H9 (cell line): ENCODE measurements around the gene RLN3. TPM values are rescaled to one million over a fixed set of nuclear protein-coding genes. Genes with fewer than 3 reads are reported as not detected.
A peak's percentile ranks its signal among the peaks of the same experiment; 100 is the strongest.
"Not testable (repeated sequence)": the region's sequence is repeated elsewhere in the genome, so short reads cannot be mapped to it uniquely, and the experiment has no call there.

Experiments
- DNase-seq: peaks from one replicate; pipeline ENCODE4 v3.0.0-alpha.2; 2017
- H2AFZ ChIP-seq: one replicate; pipeline ENCODE4 v1.6.1; 2013; ENCODE audit warnings: mild to moderate bottlenecking, low read length, control low read depth, moderate library complexity
- H2AK5ac ChIP-seq: 2 replicates; pipeline ENCODE4 v1.6.1; 2013; ENCODE audit warnings: low read length, control low read depth, mixed read lengths; ENCODE audit not compliant: insufficient read length
- H2BK120ac ChIP-seq: one replicate; pipeline ENCODE4 v1.6.1; 2013; ENCODE audit warnings: low read depth, mild to moderate bottlenecking, low read length, control low read depth, inconsistent platforms; ENCODE audit not compliant: poor library complexity, severe bottlenecking
- H2BK12ac ChIP-seq: 2 replicates; pipeline ENCODE4 v1.6.1; 2013; ENCODE audit warnings: low read length, control low read depth, mixed read lengths, low read depth; ENCODE audit not compliant: insufficient read length
- H2BK15ac ChIP-seq: 2 replicates; pipeline ENCODE4 v1.6.1; 2013; ENCODE audit warnings: low read depth, low read length, control low read depth
- H2BK20ac ChIP-seq: one replicate; pipeline ENCODE4 v1.6.1; 2013; ENCODE audit warnings: low read depth, mild to moderate bottlenecking, low read length, control low read depth, inconsistent platforms; ENCODE audit not compliant: poor library complexity, severe bottlenecking
- H2BK5ac ChIP-seq: 2 replicates; pipeline ENCODE4 v1.6.1; 2013; ENCODE audit warnings: low read length, control low read depth, mixed read lengths; ENCODE audit not compliant: insufficient read length
- H3K14ac ChIP-seq: 2 replicates; pipeline ENCODE4 v1.6.1; 2013; ENCODE audit warnings: low read length, control low read depth; ENCODE audit not compliant: insufficient read depth
- H3K18ac ChIP-seq: 2 replicates; pipeline ENCODE4 v1.6.1; 2013; ENCODE audit warnings: low read depth, mild to moderate bottlenecking, mixed read lengths, low read length, control low read depth; ENCODE audit not compliant: insufficient read length
- H3K23ac ChIP-seq: 2 replicates; pipeline ENCODE4 v1.6.1; 2013; ENCODE audit warnings: low read length, control low read depth, mixed read lengths, low read depth; ENCODE audit not compliant: insufficient read length
- H3K23me2 ChIP-seq: 2 replicates; pipeline ENCODE4 v1.6.1; 2013; ENCODE audit warnings: low read depth, mild to moderate bottlenecking, mixed read lengths, low read length, control low read depth; ENCODE audit not compliant: insufficient read length, poor library complexity, severe bottlenecking
- H3K27ac ChIP-seq: 2 replicates; pipeline ENCODE4 v1.5.1; 2013; ENCODE audit warnings: low read length, control low read depth, mixed read lengths, low read depth; ENCODE audit not compliant: insufficient read length
- H3K27me3 ChIP-seq: 2 replicates; pipeline ENCODE4 v1.6.1; 2013; ENCODE audit warnings: low read length, control low read depth, inconsistent platforms; ENCODE audit not compliant: insufficient read depth
- H3K4ac ChIP-seq: 2 replicates; pipeline ENCODE4 v1.6.1; 2013; ENCODE audit warnings: low read depth, mild to moderate bottlenecking, control low read depth, inconsistent platforms, low read length, moderate library complexity
- H3K4me1 ChIP-seq: 2 replicates; pipeline ENCODE4 v1.6.1; 2013; ENCODE audit warnings: low read length, control low read depth, inconsistent platforms; ENCODE audit not compliant: insufficient read depth
- H3K4me2 ChIP-seq: 2 replicates; pipeline ENCODE4 v1.6.1; 2013; ENCODE audit warnings: low read length, control low read depth, mixed read lengths; ENCODE audit not compliant: insufficient read length, insufficient read depth
- H3K56ac ChIP-seq: 2 replicates; pipeline ENCODE4 v1.6.1; 2013; ENCODE audit warnings: low read depth, mild to moderate bottlenecking, mixed read lengths, low read length, control low read depth; ENCODE audit not compliant: insufficient read length
- H3K79me1 ChIP-seq: 2 replicates; pipeline ENCODE4 v1.6.1; 2013; ENCODE audit warnings: low read depth, mild to moderate bottlenecking, moderate library complexity, low read length, control low read depth, inconsistent platforms; ENCODE audit not compliant: insufficient read depth, poor library complexity, severe bottlenecking
- H3K79me2 ChIP-seq: 2 replicates; pipeline ENCODE4 v1.6.1; 2013; ENCODE audit warnings: low read length, control low read depth, inconsistent platforms; ENCODE audit not compliant: insufficient read depth
- H3K9ac ChIP-seq: 2 replicates; pipeline ENCODE4 v1.6.1; 2013; ENCODE audit warnings: low read length, control low read depth, mixed read lengths; ENCODE audit not compliant: insufficient read length; ENCODE audit errors: extremely low read depth
- H3K9me3 ChIP-seq: one replicate; pipeline ENCODE4 v1.6.1; 2013; ENCODE audit warnings: low read depth, low read length, inconsistent platforms; ENCODE audit not compliant: control insufficient read depth
- H3T11ph ChIP-seq: one replicate; pipeline ENCODE4 v1.6.1; 2013; ENCODE audit warnings: mild to moderate bottlenecking, low read length, control low read depth, inconsistent platforms
- H4K20me1 ChIP-seq: one replicate; pipeline ENCODE4 v1.6.1; 2013; ENCODE audit not compliant: control insufficient read depth, insufficient read length, insufficient read depth
- H4K5ac ChIP-seq: 2 replicates; pipeline ENCODE4 v1.6.1; 2013; ENCODE audit warnings: low read depth, mild to moderate bottlenecking, mixed read lengths, low read length, control low read depth; ENCODE audit not compliant: insufficient read length
- H4K8ac ChIP-seq: replicated peaks from 2 replicates; pipeline ENCODE4 v1.6.1; 2013; ENCODE audit warnings: low read length, control low read depth, mixed read lengths, low read depth; ENCODE audit not compliant: insufficient read length
- H4K91ac ChIP-seq: 2 replicates; pipeline ENCODE4 v1.6.1; 2013; ENCODE audit warnings: low read depth, mild to moderate bottlenecking, moderate library complexity, mixed read lengths, low read length, control low read depth; ENCODE audit not compliant: insufficient read length
- H3K27ac Mint-ChIP-seq, 3 experiments: 2 replicates in 2 of 3; 3 replicates in 1 of 3; pipeline ENCODE4 v1.8.0; 2020 to 2021; ENCODE audit warnings: mixed read lengths in 3 of 3, mild to moderate bottlenecking in 1 of 3, moderate library complexity in 1 of 3
- H3K27me3 Mint-ChIP-seq: 2 replicates; pipeline ENCODE4 v1.8.0; 2021; ENCODE audit warnings: low read depth, mild to moderate bottlenecking, moderate library complexity, mixed read lengths
- H3K36me3 Mint-ChIP-seq, 3 experiments: 2 replicates in 2 of 3; 3 replicates in 1 of 3; pipeline ENCODE4 v1.8.0; 2020 to 2021; ENCODE audit warnings: low read depth in 3 of 3, mixed read lengths in 3 of 3; ENCODE audit not compliant: insufficient read depth in 1 of 3
- H3K4me1 Mint-ChIP-seq, 2 experiments: 2 replicates each; pipeline ENCODE4 v1.8.0; 2020; ENCODE audit warnings: mixed read lengths in 2 of 2
- H3K4me3 Mint-ChIP-seq, 2 experiments: 2 replicates in 1 of 2; 3 replicates in 1 of 2; pipeline ENCODE4 v1.8.0; 2020 to 2021; ENCODE audit warnings: mild to moderate bottlenecking in 2 of 2, mixed read lengths in 2 of 2, moderate library complexity in 1 of 2
- H3K9me3 Mint-ChIP-seq, 2 experiments: 2 replicates in 1 of 2; 3 replicates in 1 of 2; pipeline ENCODE4 v1.8.0; 2020; ENCODE audit warnings: mild to moderate bottlenecking in 2 of 2, mixed read lengths in 2 of 2, moderate library complexity in 1 of 2
- WGBS: extraction: QIAGEN DNeasy Blood & Tissue Kit; methylation state at CpG from one replicate; pipeline ENCODE4 v1.1.7; 2013; ENCODE audit warnings: missing lambda C conversion rate, low lambda C conversion rate, mixed read lengths; ENCODE audit not compliant: insufficient read length; ENCODE audit errors: extremely low coverage; 5-methylcytosine and 5-hydroxymethylcytosine counted together
- total RNA-seq: library from RNA; stranded (reverse); gene quantifications from 2 replicates; pipeline ENCODE4 v1.2.1, GENCODE V29; 2021
- TF ChIP-seq, protein P1 (sequence below): fragments of 200-600 bp; sonication (generic); conservative IDR thresholded peaks from 3 replicates; pipeline ENCODE4 v1.8.0; 2021; ENCODE audit warnings: antibody characterized with exemption, mild to moderate bottlenecking

The RLN3 gene
- total RNA-seq, 1 experiment from 2014 or later, result not detected

DNA sequence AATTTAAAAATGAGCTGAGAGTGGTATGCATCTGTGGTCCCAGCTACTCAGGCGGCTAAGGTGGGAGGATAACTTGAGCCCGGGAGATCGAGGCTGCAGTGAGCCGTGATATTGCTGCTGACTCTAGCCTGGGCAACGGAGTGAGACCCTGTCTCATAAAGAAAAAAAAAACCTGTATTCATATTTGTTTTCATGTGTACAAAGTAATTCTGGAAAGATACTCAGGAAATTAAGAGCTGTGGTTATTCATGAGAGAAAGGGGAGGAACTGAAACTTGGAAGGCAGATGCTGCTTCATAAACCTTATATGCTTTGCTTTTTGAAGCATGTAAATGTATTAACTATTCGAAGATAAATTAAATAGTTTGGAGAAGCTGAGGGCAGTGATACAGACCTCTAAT is 8.8 kb upstream of the RLN3 start:
- no peaks in the 10 kb centered on the region; a peak in 2 of 5 replicates for H3K9me3 Mint-ChIP-seq
- Histone ChIP-seq H2BK20ac (peak overlapping the region; percentile 75), H3K23me2 (no peaks in the 10 kb centered on the region), H2AFZ (no peak overlapping the region), H3K56ac (no peak overlapping the region), H4K20me1 (no peaks in the 10 kb centered on the region), H3K79me1 (no peaks in the 10 kb centered on the region), H2AK5ac (no peak overlapping the region), H3K27ac (no peak overlapping the region), H2BK5ac (no peak overlapping the region), H3K23ac (no peak overlapping the region), H3T11ph (no peak overlapping the region), H4K5ac (no peak overlapping the region), H2BK120ac (no peak overlapping the region), H3K18ac (no peak overlapping the region), H3K4ac (no peak overlapping the region), H4K91ac (no peak overlapping the region), H3K4me2 (no peak overlapping the region), H3K9me3 (no peaks in the 10 kb centered on the region), H3K4me1 (no peaks in the 10 kb centered on the region), H3K27me3 (no peaks in the 10 kb centered on the region), H3K79me2 (no peaks in the 10 kb centered on the region), H3K14ac (no peak overlapping the region), H2BK15ac (no peak overlapping the region), H4K8ac (no peak overlapping the region), H3K9ac (no peak overlapping the region), H2BK12ac (no peak overlapping the region)
- H3K27me3 Mint-ChIP-seq, result no peaks in the 10 kb centered on the region
- no peak overlapping the region for H3K4me3 Mint-ChIP-seq
- peaks cover 4 to 8% of the 10 kb centered on the region in 2 experiments for H3K4me1 Mint-ChIP-seq
- TF ChIP-seq, protein P1, sequence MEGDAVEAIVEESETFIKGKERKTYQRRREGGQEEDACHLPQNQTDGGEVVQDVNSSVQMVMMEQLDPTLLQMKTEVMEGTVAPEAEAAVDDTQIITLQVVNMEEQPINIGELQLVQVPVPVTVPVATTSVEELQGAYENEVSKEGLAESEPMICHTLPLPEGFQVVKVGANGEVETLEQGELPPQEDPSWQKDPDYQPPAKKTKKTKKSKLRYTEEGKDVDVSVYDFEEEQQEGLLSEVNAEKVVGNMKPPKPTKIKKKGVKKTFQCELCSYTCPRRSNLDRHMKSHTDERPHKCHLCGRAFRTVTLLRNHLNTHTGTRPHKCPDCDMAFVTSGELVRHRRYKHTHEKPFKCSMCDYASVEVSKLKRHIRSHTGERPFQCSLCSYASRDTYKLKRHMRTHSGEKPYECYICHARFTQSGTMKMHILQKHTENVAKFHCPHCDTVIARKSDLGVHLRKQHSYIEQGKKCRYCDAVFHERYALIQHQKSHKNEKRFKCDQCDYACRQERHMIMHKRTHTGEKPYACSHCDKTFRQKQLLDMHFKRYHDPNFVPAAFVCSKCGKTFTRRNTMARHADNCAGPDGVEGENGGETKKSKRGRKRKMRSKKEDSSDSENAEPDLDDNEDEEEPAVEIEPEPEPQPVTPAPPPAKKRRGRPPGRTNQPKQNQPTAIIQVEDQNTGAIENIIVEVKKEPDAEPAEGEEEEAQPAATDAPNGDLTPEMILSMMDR, result no peak
- no peak for DNase-seq
- H3K36me3 Mint-ChIP-seq, result no peaks in the 10 kb centered on the region
- no CpG with 5 or more reads among the region's 6 CpGs for WGBS
- no peak overlapping the region for H3K27ac Mint-ChIP-seq

GRCh38 chr19:14019739-14020138 is 8.2 kb upstream of the RLN3 start:
- H4K20me1 ChIP-seq, H3K27ac Mint-ChIP-seq: not testable (repeated sequence)

More at GRCh38 chr19:14019739-14020138, 8.2 kb upstream of the RLN3 start:
- not testable (repeated sequence) for H2AK5ac ChIP-seq, H3K27ac ChIP-seq, H3K56ac ChIP-seq, H2BK5ac ChIP-seq, H3K27me3 Mint-ChIP-seq, H3K18ac ChIP-seq, H2AFZ ChIP-seq, H2BK15ac ChIP-seq, H3K27me3 ChIP-seq, H3K23me2 ChIP-seq, H3T11ph ChIP-seq, DNase-seq, H3K23ac ChIP-seq, H2BK20ac ChIP-seq, H3K9ac ChIP-seq, H2BK12ac ChIP-seq, H4K91ac ChIP-seq, H2BK120ac ChIP-seq, H3K79me2 ChIP-seq, H3K9me3 Mint-ChIP-seq, H3K14ac ChIP-seq, H3K4ac ChIP-seq, H3K4me2 ChIP-seq, H3K9me3 ChIP-seq, H3K4me1 Mint-ChIP-seq, H3K4me3 Mint-ChIP-seq, H3K79me1 ChIP-seq, H3K4me1 ChIP-seq, H4K5ac ChIP-seq, H3K36me3 Mint-ChIP-seq, H4K8ac ChIP-seq
- no CpG with 5 or more reads among the region's 3 CpGs for WGBS
